Panc1 (cell line): Measurements from ENCODE around the gene BCCIP. TPM values are rescaled to one million over a fixed set of nuclear protein-coding genes. Genes with fewer than 3 reads are reported as not detected.

Source experiments
- ATAC-seq: fragments of 200-7000 bp; cut with Tn5 transposase; 2 replicates; pipeline ENCODE4 v1.9.1; 2020; ENCODE audit warnings: mild to moderate bottlenecking, moderate library complexity
- BruUV-seq: library from RNA; stranded (reverse); fragments of 400-500 nt; replicated peaks from 2 replicates; lab custom pipeline; 2021; lab: Mats Ljungman, UMichigan
- CTCF ChIA-PET: fragments of 300-600 bp; sonication (Branson Sonifier 250); formaldehyde crosslinking; loops from one replicate; lab custom pipeline; 2022; ENCODE audit warnings: antibody characterized with exemption; lab: Charles Lee
- POLR2A ChIA-PET: fragments of 300-600 bp; sonication (Branson Sonifier 250); formaldehyde crosslinking; loops from one replicate; lab custom pipeline; 2022; ENCODE audit warnings: antibody characterized with exemption; lab: Charles Lee
- DNase-seq: peaks from one replicate; pipeline ENCODE4 v3.0.0-alpha.2; 2010; ENCODE audit warnings: low read depth, low spot score
- H3K27ac ChIP-seq: 2 replicates; pipeline ENCODE4 v1.5.1; 2011; ENCODE audit warnings: mild to moderate bottlenecking, low read length, inconsistent platforms
- H3K27me3 ChIP-seq: fragments of 200-500 bp; sonication (Bioruptor generic); 2 replicates; pipeline ENCODE4 v1.6.0; 2014; ENCODE audit warnings: low read length, inconsistent platforms; ENCODE audit not compliant: control insufficient read depth, insufficient read depth
- H3K36me3 ChIP-seq: fragments of 200-500 bp; sonication (Bioruptor generic); 2 replicates; pipeline ENCODE4 v1.5.1; 2014; ENCODE audit warnings: inconsistent platforms, mild to moderate bottlenecking, low read length, moderate library complexity; ENCODE audit not compliant: control insufficient read depth, insufficient read depth
- H3K4me1 ChIP-seq: 2 replicates; pipeline ENCODE4 v1.5.1; 2011; ENCODE audit warnings: inconsistent platforms, mild to moderate bottlenecking, low read length, moderate library complexity; ENCODE audit not compliant: control insufficient read depth, insufficient read depth
- H3K4me3 ChIP-seq, 2 experiments: 2 replicates each; pipeline ENCODE4 v1.5.1; 2011 to 2012; ENCODE audit warnings: low read depth in 2 of 2, low read length in 2 of 2, mild to moderate bottlenecking in 2 of 2, inconsistent platforms in 1 of 2, moderate library complexity in 1 of 2
- H3K9me3 ChIP-seq: fragments of 200-500 bp; sonication (Bioruptor generic); 2 replicates; pipeline ENCODE4 v1.5.1; 2014; ENCODE audit warnings: low read depth, mild to moderate bottlenecking, inconsistent platforms, low read length, moderate library complexity; ENCODE audit not compliant: control insufficient read depth, insufficient read depth
- CTCF ChIP-seq: fragments of 450-650 bp; IDR thresholded peaks from 2 replicates; pipeline ENCODE4 v1.5.1; 2017; ENCODE audit warnings: mild to moderate bottlenecking
- POLR2AphosphoS5 ChIP-seq: IDR thresholded peaks from 2 replicates; pipeline ENCODE4 v1.6.1; 2012; ENCODE audit warnings: mild to moderate bottlenecking, low read depth, low read length, moderate library complexity
- REST ChIP-seq, 2 experiments: IDR thresholded peaks; 2 replicates each; pipeline ENCODE4 v1.6.1; 2011 to 2012; ENCODE audit warnings: low read depth in 2 of 2, control low read depth in 1 of 2, low read length in 1 of 2, mild to moderate bottlenecking in 1 of 2, moderate library complexity in 1 of 2; ENCODE audit not compliant: insufficient read depth in 1 of 2
- SIN3A ChIP-seq: IDR thresholded peaks from 2 replicates; pipeline ENCODE4 v1.6.1; 2012; ENCODE audit warnings: low read depth, mild to moderate bottlenecking, low read length, moderate library complexity, borderline replicate concordance; ENCODE audit not compliant: insufficient read depth
- TCF7L2 ChIP-seq: IDR thresholded peaks from 2 replicates; pipeline ENCODE4 v1.6.1; 2011; ENCODE audit warnings: mild to moderate bottlenecking, low read depth, low read length, inconsistent platforms
- in situ Hi-C: cut with HindIII; loops from 2 replicates; pipeline ENCODE4 v1.10.0; 2016; ENCODE audit warnings: low sequenced_read_pairs, low pct_unique_long_range_greater_than_20kb
- intact Hi-C: fragments of 100-400 bp; cut with micrococcal nuclease; formaldehyde crosslinking; loops from one replicate; pipeline ENCODE4 v1.10.0; 2022; ENCODE audit not compliant: unreplicated experiment
- total RNA-seq: library from RNA; stranded (reverse); gene quantifications from one replicate; pipeline ENCODE4 v1.2.1, GENCODE V29; 2021; ENCODE audit not compliant: unreplicated experiment

BCCIP gene
- total RNA-seq, 1 experiment from 2014 or later, result 123 TPM

GRCh38 chr10:125816548-125816947 is 6.8 kb upstream of the BCCIP start:
- Histone ChIP-seq H3K27me3 (no peaks in the 10 kb centered on the region), H3K4me3 (no peak overlapping the region), H3K36me3 (peaks cover 8% of the 10 kb centered on the region), H3K4me1 (0 out of 2 replicates have a peak, but pooled peaks cover under 1% of the 10 kb centered on the region), H3K27ac (no peak overlapping the region), H3K9me3 (no peaks in the 10 kb centered on the region)
- ChIA-PET POLR2A (no interaction called here), CTCF (interaction anchor here (0.7 kb wide), 1 partner anchor 654 kb away, joined by 6 read pairs; no protein-coding TSS in a partner anchor)
- in situ Hi-C loops, result no loop called here
- no peak for ATAC-seq
- TF ChIP-seq SIN3A (no peak), TCF7L2 (no peak), CTCF (no peak), REST (IDR thresholded peaks at IDR 0.05; ENCODE audit: insufficient read depth in 1 of 2, low read depth in 2 of 2, low read length in 1 of 2) (no peak), POLR2AphosphoS5 (no peak)
- BruUV-seq, result no TSS peak
- intact Hi-C loops, result no loop called here
- DNase-seq, result no peak

- Histone ChIP-seq H3K4me3 (no peak overlapping the region), H3K27me3 (no peaks in the 10 kb centered on the region), H3K27ac (no peak overlapping the region), H3K4me1 (peaks cover 6% of the 10 kb centered on the region), H3K36me3 (no peaks in the 10 kb centered on the region; the same call in none of the 2 replicates), H3K9me3 (no peaks in the 10 kb centered on the region)
- no TSS peak for BruUV-seq
- intact Hi-C loops, result no loop called here
- ATAC-seq (no peak), DNase-seq (no peak)
- ChIA-PET CTCF (interaction anchor here (0.7 kb wide), 1 partner anchor 655 kb away, joined by 6 read pairs; no protein-coding TSS in a partner anchor), POLR2A (interaction anchor here (0.7 to 1.1 kb wide), 2 partner anchors 13 to 186 kb away, joined by 3 read pairs; no protein-coding TSS in a partner anchor)
- in situ Hi-C loops, result no loop called here
- TF ChIP-seq REST (IDR thresholded peaks at IDR 0.05; ENCODE audit: insufficient read depth in 1 of 2, low read depth in 2 of 2, low read length in 1 of 2) (no peak), TCF7L2 (no peak), SIN3A (no peak), CTCF (no peak), POLR2AphosphoS5 (no peak)
These were observed 5.9 kb upstream of the BCCIP start for GRCh38 chr10:125817337-125817946.
